Right renal pelvis (tissue), 4 donors: Measurements from ENCODE around the gene PLCE1. TPM values are rescaled to one million over a fixed set of nuclear protein-coding genes. Genes with fewer than 3 reads are reported as not detected.

ENCODE experiments used
- DNase-seq, 4 donors: peaks; one replicate each; pipeline ENCODE4 v3.0.0-alpha.2; 2013; ENCODE audit warnings: low read depth in 4 of 4, low spot score in 3 of 4, missing footprints in 1 of 4
- polyA plus RNA-seq, 4 donors: library from polyadenylated mRNA; unstranded; fragments of 120-200 nt; gene quantifications; one replicate each; pipeline ENCODE4 v1.2.1, GENCODE V29; 2013; ENCODE audit not compliant: insufficient read length in 4 of 4

Gene PLCE1
- polyA plus RNA-seq, 4 donors = 31.9 to 41.4 (median 33.9) TPM

GRCh38 chr10:93992400-93993030 is 1.2 kb upstream of the PLCE1 start:
- DNase-seq = no peak

GRCh38 chr10:93993414-93993781 is 333 bp upstream of the PLCE1 start:
- DNase-seq = no peak

GRCh38 chr10:93994438-93994801 is 689 bp downstream of the PLCE1 start:
- no peak for DNase-seq

GRCh38 chr10:93995182-93995581 is 1.5 kb downstream of the PLCE1 start:
- DNase-seq = no peak

- DNase-seq = no peak
These were observed 2.0 kb downstream of the PLCE1 start for GRCh38 chr10:93995598-93996271.

GRCh38 chr10:93996551-93996950 is 2.8 kb downstream of the PLCE1 start:
- DNase-seq = no peak

GRCh38 chr10:93997546-93997945 is 3.8 kb downstream of the PLCE1 start:
- DNase-seq = no peak

GRCh38 chr10:93999401-93999851 is 5.7 kb downstream of the PLCE1 start:
- no peak for DNase-seq

- DNase-seq = no peak
These were observed 7.1 kb downstream of the PLCE1 start for GRCh38 chr10:94000638-94001415.

- no peak for DNase-seq
These were observed 7.7 kb downstream of the PLCE1 start for GRCh38 chr10:94001416-94001810.

GRCh38 chr10:94002156-94002555 is 8.4 kb downstream of the PLCE1 start:
- no peak for DNase-seq

- DNase-seq = no peak
These were observed 9.8 kb downstream of the PLCE1 start for GRCh38 chr10:94003488-94003887.

- no peak for DNase-seq
These were observed 11.3 kb downstream of the PLCE1 start for GRCh38 chr10:94005050-94005449.

GRCh38 chr10:94006591-94007550 is 13.1 kb downstream of the PLCE1 start:
- no peak for DNase-seq

- DNase-seq = no peak
These were observed 14.8 kb downstream of the PLCE1 start for GRCh38 chr10:94008526-94008925.

- no peak for DNase-seq
These were observed 16.4 kb downstream of the PLCE1 start for GRCh38 chr10:94010116-94010515.

- no peak for DNase-seq
These were observed 17.2 kb downstream of the PLCE1 start for GRCh38 chr10:94010886-94011285.

GRCh38 chr10:94011296-94011695 is 17.6 kb downstream of the PLCE1 start:
- no peak for DNase-seq

- no peak for DNase-seq
These were observed 19.1 kb downstream of the PLCE1 start for GRCh38 chr10:94012834-94013233.

- DNase-seq = no peak
These were observed 19.6 kb downstream of the PLCE1 start for GRCh38 chr10:94013331-94013760.

GRCh38 chr10:94014304-94014703 is 20.6 kb downstream of the PLCE1 start:
- no peak for DNase-seq
